Spleen (tissue), 11 donors: ENCODE results near the gene DYDC2. TPM values are rescaled to one million over a fixed set of nuclear protein-coding genes. Genes with fewer than 3 reads are reported as not detected.
A peak's percentile ranks its signal among the peaks of the same experiment; 100 is the strongest.

Experiments used
- DNase-seq: peaks from one replicate; pipeline ENCODE4 v3.0.0-alpha.2; 2020
- H3K27ac ChIP-seq, 8 donors: fragments of 200-600 bp; sonication (generic) in 7 of 8; 1 replicate in 4 of 8; 2 replicates in 4 of 8; pipeline versions ENCODE4 v1.5.0 to v1.8.0; 2016 to 2021; ENCODE audit warnings: inconsistent platforms in 4 of 8, mild to moderate bottlenecking in 4 of 8, moderate library complexity in 1 of 8
- H3K27me3 ChIP-seq, 7 donors: fragments of 200-600 bp; sonication (generic) in 6 of 7; replicated peaks in 1 of 7; 1 replicate in 4 of 7; 2 replicates in 3 of 7; pipeline versions ENCODE4 v1.5.0 to v1.8.0; 2016 to 2021; ENCODE audit warnings: inconsistent platforms in 3 of 7, mild to moderate bottlenecking in 1 of 7
- H3K36me3 ChIP-seq, 6 donors: fragments of 200-600 bp; sonication (generic) in 5 of 6; 1 replicate in 4 of 6; 2 replicates in 2 of 6; pipeline versions ENCODE4 v1.5.0 to v1.8.0; 2016 to 2021; ENCODE audit warnings: inconsistent platforms in 2 of 6
- H3K4me1 ChIP-seq, 6 donors: fragments of 200-600 bp; sonication (generic) in 5 of 6; 1 replicate in 3 of 6; 2 replicates in 3 of 6; pipeline versions ENCODE4 v1.5.0 to v1.8.0; 2016 to 2021; ENCODE audit warnings: inconsistent platforms in 3 of 6
- H3K4me3 ChIP-seq, 8 donors: fragments of 200-600 bp; sonication (generic) in 7 of 8; 1 replicate in 4 of 8; 2 replicates in 4 of 8; pipeline versions ENCODE4 v1.5.0 to v1.8.0; 2016 to 2021; ENCODE audit warnings: inconsistent platforms in 4 of 8, mild to moderate bottlenecking in 4 of 8, moderate library complexity in 2 of 8
- H3K9me3 ChIP-seq, 8 donors: fragments of 200-600 bp; sonication (generic) in 7 of 8; 1 replicate in 4 of 8; 2 replicates in 4 of 8; pipeline versions ENCODE4 v1.5.0 to v1.8.0; 2016 to 2021; ENCODE audit warnings: inconsistent platforms in 4 of 8
- POLR2A ChIP-seq, 3 donors: fragments of 450-650 bp; IDR thresholded peaks; one replicate each; pipeline ENCODE4 v1.5.1; 2017; ENCODE audit warnings: antibody characterized with exemption in 3 of 3, mild to moderate bottlenecking in 1 of 3
- POLR2AphosphoS5 ChIP-seq, 3 donors: sonication (generic); formaldehyde crosslinking; IDR thresholded peaks; one replicate each; pipeline ENCODE4 v1.5.1; 2017; ENCODE audit warnings: antibody characterized with exemption in 3 of 3
- whole genome bisulfite sequencing, 5 donors: extraction: QIAGEN DNeasy Blood & Tissue Kit in 3 of 5; methylation state at CpG; one replicate each; pipeline versions ENCODE4 v1.1.5 to v1.1.7; 2013 to 2018; 5-methylcytosine and 5-hydroxymethylcytosine counted together
- intact Hi-C: fragments of 100-400 bp; cut with DNase I; formaldehyde crosslinking; loops from one replicate; pipeline ENCODE4 v1.15.0; 2023; ENCODE audit warnings: low total_unique reads
- polyA plus RNA-seq, 3 donors: library from polyadenylated mRNA; stranded (reverse); fragments of 200-250 nt; gene quantifications; one replicate each; pipeline ENCODE4 v1.2.1, GENCODE V29; 2013
- total RNA-seq, 7 donors: library from RNA; depleted of rRNA in 3 of 7; stranded (reverse); fragments of >200 nt in 3 of 7; fragmentation: NEBNext Ultra II Directional in 4 of 7; extraction: Animal tissue kit (Norgen Biotek cat#: 25700) in 4 of 7; gene quantifications; one replicate each; pipeline versions ENCODE4 v1.1.0 to v1.2.1, GENCODE V29; 2016 to 2021
- TF ChIP-seq, protein P1 (sequence below), 11 experiments: fragments of 200-600 bp in 7 of 11; fragments of 450-650 bp in 4 of 11; sonication (generic) in 4 of 11; IDR thresholded peaks in 8 of 11; conservative IDR thresholded peaks in 3 of 11; 1 replicate in 7 of 11; 2 replicates in 4 of 11; pipeline versions ENCODE4 v1.4.0 to v1.8.0; 2016 to 2021; ENCODE audit warnings: antibody characterized with exemption in 11 of 11, inconsistent platforms in 4 of 11, mild to moderate bottlenecking in 1 of 11
- donor health status: healthy with polysubstance abuse.
- donor health status: DM: no; HTN: no; CAD: no; lungs with moderate emphysema.
- donor health status: DM: no; HTN: no; CAD: no.
- donor health status: Bipolar disorder and iron deficiency.
- donor health status: healthy.
- donor health status: DM: no; HTN: no; CAD: no.
- donor health status: DM: yes; HTN: yes; CAD: no.

The DYDC2 gene
- total and polyA plus RNA-seq, 10 donors = not detected

DNA sequence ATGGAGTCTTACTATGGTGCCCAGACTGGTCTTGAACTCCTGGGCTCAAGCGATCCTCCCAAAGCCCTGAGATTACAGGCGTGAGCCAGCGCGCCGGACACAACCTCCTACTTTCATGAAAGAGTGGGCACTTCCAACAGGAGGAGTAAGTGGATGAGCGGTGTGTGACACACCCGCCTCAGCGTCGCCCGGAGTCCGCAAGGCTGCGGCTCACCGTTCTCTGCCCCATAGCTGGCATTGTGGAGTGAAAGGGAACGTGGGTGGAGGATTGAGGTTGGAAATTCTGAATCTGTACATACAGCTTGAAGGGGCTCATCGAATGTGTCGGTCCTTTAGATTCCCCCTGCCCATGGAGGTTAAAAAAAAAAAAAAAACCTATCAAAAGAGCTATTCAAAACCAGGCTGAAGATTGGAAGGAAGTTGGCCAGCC lies 51.2 kb downstream of the DYDC2 start:
- DNase-seq = peak; percentile 80
- H3K27me3 ChIP-seq = peaks cover 0 to 23% (median 3%) of the 10 kb centered on the region in 7 donors
- intact Hi-C loops = no loop called here
- H3K36me3 ChIP-seq = no peaks in the 10 kb centered on the region
- H3K4me1 ChIP-seq = peaks cover 0 to 42% (median 23%) of the 10 kb centered on the region in 6 donors
- TF ChIP-seq, protein P1, sequence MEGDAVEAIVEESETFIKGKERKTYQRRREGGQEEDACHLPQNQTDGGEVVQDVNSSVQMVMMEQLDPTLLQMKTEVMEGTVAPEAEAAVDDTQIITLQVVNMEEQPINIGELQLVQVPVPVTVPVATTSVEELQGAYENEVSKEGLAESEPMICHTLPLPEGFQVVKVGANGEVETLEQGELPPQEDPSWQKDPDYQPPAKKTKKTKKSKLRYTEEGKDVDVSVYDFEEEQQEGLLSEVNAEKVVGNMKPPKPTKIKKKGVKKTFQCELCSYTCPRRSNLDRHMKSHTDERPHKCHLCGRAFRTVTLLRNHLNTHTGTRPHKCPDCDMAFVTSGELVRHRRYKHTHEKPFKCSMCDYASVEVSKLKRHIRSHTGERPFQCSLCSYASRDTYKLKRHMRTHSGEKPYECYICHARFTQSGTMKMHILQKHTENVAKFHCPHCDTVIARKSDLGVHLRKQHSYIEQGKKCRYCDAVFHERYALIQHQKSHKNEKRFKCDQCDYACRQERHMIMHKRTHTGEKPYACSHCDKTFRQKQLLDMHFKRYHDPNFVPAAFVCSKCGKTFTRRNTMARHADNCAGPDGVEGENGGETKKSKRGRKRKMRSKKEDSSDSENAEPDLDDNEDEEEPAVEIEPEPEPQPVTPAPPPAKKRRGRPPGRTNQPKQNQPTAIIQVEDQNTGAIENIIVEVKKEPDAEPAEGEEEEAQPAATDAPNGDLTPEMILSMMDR (IDR thresholded peaks at IDR 0.05 in 8 of 11, conservative IDR thresholded peaks at IDR 0.05 in 3 of 11) = no peak
- TF ChIP-seq POLR2AphosphoS5 (IDR thresholded peaks at IDR 0.05) = no peak
- TF ChIP-seq POLR2A (IDR thresholded peaks at IDR 0.05) = no peak
- peak overlapping the region; percentile 62 to 92 (median 76) for H3K4me3 ChIP-seq
- WGBS, 5 donors = 6 to 30% (median 16%) methylated on average over 16 of the region's 16 CpGs
- no peaks in the 10 kb centered on the region for H3K9me3 ChIP-seq
- H3K27ac ChIP-seq = peak overlapping the region in 4 of 8 donors; percentile 40 to 68 (median 58)

DNA sequence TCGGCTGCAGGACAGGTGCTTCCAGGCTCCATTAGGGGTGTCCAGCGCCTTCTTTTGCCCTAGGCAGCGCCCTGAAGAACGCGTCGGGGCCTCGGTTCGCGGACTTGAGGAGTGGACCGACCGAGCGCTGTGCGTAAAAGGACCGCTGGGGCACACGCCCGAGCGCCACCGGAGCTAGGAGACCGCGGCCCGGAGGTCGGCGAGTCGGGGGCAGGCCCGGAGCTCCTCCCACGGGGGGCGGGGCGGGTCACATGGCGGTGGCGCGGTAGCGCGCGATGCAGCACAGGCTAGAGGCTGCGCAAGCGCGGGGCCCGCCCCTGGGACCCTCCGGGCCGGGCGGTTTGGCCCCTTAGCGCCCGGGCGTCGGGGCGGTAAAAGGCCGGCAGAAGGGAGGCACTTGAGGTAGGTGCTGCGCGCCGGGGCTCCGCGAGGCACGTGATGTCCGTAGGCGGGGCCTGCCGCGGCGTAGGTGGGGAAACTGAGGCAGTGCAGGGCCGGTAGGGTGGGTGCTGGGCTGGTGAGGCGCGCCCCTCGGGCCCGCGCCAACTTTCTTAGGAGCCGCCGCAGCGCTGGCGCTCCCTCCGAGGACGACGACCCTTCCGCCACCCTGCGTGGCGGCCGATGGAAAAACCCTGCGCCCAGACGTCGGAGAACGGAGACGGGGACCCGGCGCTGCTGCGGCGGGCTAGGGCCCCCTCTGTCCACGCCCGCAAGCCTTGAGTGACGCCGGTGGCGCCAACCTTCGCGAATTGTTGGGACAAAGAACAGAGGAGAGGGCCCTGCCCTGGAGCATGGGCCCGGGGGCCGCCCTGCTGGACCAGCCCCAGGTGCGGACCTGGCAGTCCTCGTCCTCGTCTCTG lies 51.9 kb downstream of the DYDC2 start, which contains the start of gene PRXL2A:
PRXL2A (plus strand) TSS at position 310 of the 860 bp plus-strand sequence. CDS start 11,917 bp downstream, outside the sequence.
- no peaks in the 10 kb centered on the region for H3K9me3 ChIP-seq
- peaks cover 0 to 23% (median 3%) of the 10 kb centered on the region in 7 donors for H3K27me3 ChIP-seq
- TF ChIP-seq POLR2A (IDR thresholded peaks at IDR 0.05) = no peak
- peak; percentile 53 to 78 (median 69) for TF ChIP-seq POLR2AphosphoS5 (IDR thresholded peaks at IDR 0.05)
- TF ChIP-seq, protein P1 (IDR thresholded peaks at IDR 0.05 in 8 of 11, conservative IDR thresholded peaks at IDR 0.05 in 3 of 11) = peak in 1 of 11 experiments; percentile 12
- peak; percentile 95 for DNase-seq
- intact Hi-C loops = no loop called here
- H3K36me3 ChIP-seq = no peaks in the 10 kb centered on the region
- 1 to 4% (median 1%) methylated on average over 41 to 96 of the region's 96 CpGs for WGBS, 5 donors
- peak within 1 kb of the TSS in 5 of 8 donors; percentile 29 to 68 (median 54) for H3K27ac ChIP-seq
- peak within 1 kb of the TSS; percentile 62 to 92 (median 76) for H3K4me3 ChIP-seq
- H3K4me1 ChIP-seq = peaks cover 0 to 48% (median 23%) of the 10 kb centered on the region in 6 donors

DNA sequence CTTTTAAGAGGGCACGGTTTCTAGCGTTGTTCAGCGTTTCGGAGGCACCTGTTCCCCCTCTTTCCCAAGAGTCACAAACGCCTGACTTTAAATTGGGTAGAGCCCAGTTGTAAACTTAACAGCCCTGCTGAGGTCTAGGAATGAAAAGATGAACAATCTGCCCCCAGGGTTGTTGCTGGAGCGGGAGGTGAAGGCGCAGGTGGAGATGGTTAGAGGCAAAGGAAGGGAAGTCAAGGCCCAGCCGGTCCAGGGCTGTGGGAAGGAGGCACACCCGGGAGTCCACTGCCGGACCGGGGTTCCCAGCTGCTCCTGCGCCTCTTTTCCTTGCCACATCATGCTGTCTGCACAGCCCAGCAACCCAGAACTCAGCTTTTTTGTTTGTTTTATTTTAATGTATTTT lies 52.5 kb downstream of the DYDC2 start:
- intact Hi-C loops = no loop called here
- no peak for DNase-seq
- TF ChIP-seq, protein P1 (IDR thresholded peaks at IDR 0.05 in 8 of 11, conservative IDR thresholded peaks at IDR 0.05 in 3 of 11) = no peak
- no peak for TF ChIP-seq POLR2A (IDR thresholded peaks at IDR 0.05)
- no peak for TF ChIP-seq POLR2AphosphoS5 (IDR thresholded peaks at IDR 0.05)
- Histone ChIP-seq H3K27me3 (peaks cover 0 to 23% (median 3%) of the 10 kb centered on the region in 7 donors), H3K9me3 (no peaks in the 10 kb centered on the region), H3K36me3 (no peaks in the 10 kb centered on the region), H3K4me3 (peak overlapping the region in 7 of 8 donors; percentile 66 to 92 (median 79)), H3K27ac (peak overlapping the region in 3 of 8 donors; percentile 54 to 68 (median 63)), H3K4me1 (peaks cover 0 to 53% (median 23%) of the 10 kb centered on the region in 6 donors)
- WGBS, 5 donors = 39 to 50% (median 44%) methylated on average over 12 of the region's 12 CpGs

DNA sequence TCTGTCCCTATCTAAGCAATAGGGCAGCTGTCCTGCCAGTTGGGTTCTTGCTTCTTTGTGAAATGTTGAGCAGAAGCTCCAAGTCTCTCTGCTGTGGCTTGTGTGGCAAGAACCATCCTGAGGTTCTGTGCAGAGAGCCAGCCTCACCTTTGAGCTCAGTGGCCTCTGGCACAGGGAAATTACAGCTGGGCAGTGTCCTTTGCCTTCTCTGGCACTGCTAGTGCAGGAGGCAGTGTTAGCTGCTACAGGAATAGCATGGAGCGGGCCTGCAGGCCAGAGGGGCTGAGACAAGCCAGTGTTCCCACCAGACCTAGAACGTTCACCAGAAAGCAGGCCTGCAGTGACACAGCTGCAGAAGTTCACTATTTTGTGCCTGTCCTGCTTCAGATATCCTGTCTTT lies 53.5 kb downstream of the DYDC2 start:
- intact Hi-C loops = no loop called here
- no peak overlapping the region for H3K27ac ChIP-seq
- no peak for TF ChIP-seq POLR2A (IDR thresholded peaks at IDR 0.05)
- TF ChIP-seq, protein P1 (IDR thresholded peaks at IDR 0.05 in 8 of 11, conservative IDR thresholded peaks at IDR 0.05 in 3 of 11) = no peak
- no peak for TF ChIP-seq POLR2AphosphoS5 (IDR thresholded peaks at IDR 0.05)
- H3K36me3 ChIP-seq = no peaks in the 10 kb centered on the region
- WGBS, 5 donors = 59 to 77% (median 71%) methylated on average over 1 to 2 of the region's 2 CpGs
- no peak for DNase-seq
- peaks cover 0 to 53% (median 23%) of the 10 kb centered on the region in 6 donors for H3K4me1 ChIP-seq
- H3K9me3 ChIP-seq = no peaks in the 10 kb centered on the region
- H3K4me3 ChIP-seq = no peak overlapping the region
- H3K27me3 ChIP-seq = peaks cover 0 to 23% (median 3%) of the 10 kb centered on the region in 7 donors
